Measurements from ENCODE around the gene MYO5B. TPM values are rescaled to one million over a fixed set of nuclear protein-coding genes. Genes with fewer than 3 reads are reported as not detected.

MYO5B gene
- total and polyA plus RNA-seq, 7 experiments from 2014 or later = 0.02 to 0.04 TPM; not detected in 5

GRCh38 chr18:50119296-50119695 is 75.7 kb downstream of the MYO5B start:
- Mint-ChIP-seq H3K36me3 (no peaks in the 10 kb centered on the region), H3K9me3 (no peaks in the 10 kb centered on the region), H3K27ac (no peak overlapping the region), H3K4me1 (no peaks in the 10 kb centered on the region), H3K4me3 (no peak overlapping the region), H3K27me3 (peaks cover 11 to 50% (median 16%) of the 10 kb centered on the region in 5 donors)
- POLR2A ChIA-PET = no interaction called here
- Histone ChIP-seq H3K36me3 (ENCODE audit: control insufficient read depth in 2 of 3, insufficient read depth in 3 of 3, low read length in 3 of 3) (no peaks in the 10 kb centered on the region), H3K9me3 (ENCODE audit: control insufficient read depth in 2 of 3, low read length in 3 of 3) (no peaks in the 10 kb centered on the region), H3K27me3 (ENCODE audit: control insufficient read depth in 2 of 2, insufficient read depth in 2 of 2, low read length in 2 of 2) (no peaks in the 10 kb centered on the region), H3K4me1 (ENCODE audit: control insufficient read depth in 2 of 2, insufficient read depth in 2 of 2, low read length in 2 of 2) (no peaks in the 10 kb centered on the region), H3K4me3 (ENCODE audit: low read length) (no peak overlapping the region), H3K27ac (ENCODE audit: low read depth, low read length) (no peak overlapping the region)
- ATAC-seq (no peak), DNase-seq (no peak)
- CTCF ChIA-PET = no interaction called here
- intact Hi-C loops (cut with micrococcal nuclease) = no loop called here

- ChIA-PET POLR2A (no interaction called here), CTCF (no interaction called here)
- H3K9me3 ChIP-seq (ENCODE audit: control insufficient read depth in 2 of 3, low read length in 3 of 3) = no peaks in the 10 kb centered on the region
- H3K27me3 ChIP-seq (ENCODE audit: control insufficient read depth in 2 of 2, insufficient read depth in 2 of 2, low read length in 2 of 2) = no peaks in the 10 kb centered on the region
- H3K4me3 Mint-ChIP-seq = no peak overlapping the region
- no peaks in the 10 kb centered on the region for H3K36me3 Mint-ChIP-seq
- ATAC-seq (no peak), DNase-seq (no peak)
- intact Hi-C loops (cut with micrococcal nuclease) = no loop called here
- H3K27ac ChIP-seq (ENCODE audit: low read depth, low read length) = no peak overlapping the region
- H3K27ac Mint-ChIP-seq = no peak overlapping the region
- no peaks in the 10 kb centered on the region for H3K4me1 Mint-ChIP-seq
- H3K4me3 ChIP-seq (ENCODE audit: low read length) = no peak overlapping the region
- no peaks in the 10 kb centered on the region for H3K4me1 ChIP-seq (ENCODE audit: control insufficient read depth in 2 of 2, insufficient read depth in 2 of 2, low read length in 2 of 2)
- H3K27me3 Mint-ChIP-seq = peaks cover 16 to 41% (median 20%) of the 10 kb centered on the region in 5 donors
- H3K9me3 Mint-ChIP-seq = no peaks in the 10 kb centered on the region
- no peaks in the 10 kb centered on the region for H3K36me3 ChIP-seq (ENCODE audit: control insufficient read depth in 2 of 3, insufficient read depth in 3 of 3, low read length in 3 of 3)
Measured at GRCh38 chr18:50117863-50118262, 77.1 kb downstream of the MYO5B start.

GRCh38 chr18:50115095-50115494 is 79.9 kb downstream of the MYO5B start:
- Mint-ChIP-seq H3K36me3 (no peaks in the 10 kb centered on the region), H3K4me1 (no peaks in the 10 kb centered on the region), H3K4me3 (no peak overlapping the region), H3K27ac (no peak overlapping the region), H3K9me3 (no peaks in the 10 kb centered on the region), H3K27me3 (peaks cover 17 to 45% (median 29%) of the 10 kb centered on the region in 5 donors)
- Histone ChIP-seq H3K27ac (ENCODE audit: low read depth, low read length) (no peak overlapping the region), H3K36me3 (ENCODE audit: control insufficient read depth in 2 of 3, insufficient read depth in 3 of 3, low read length in 3 of 3) (no peaks in the 10 kb centered on the region), H3K4me3 (ENCODE audit: low read length) (no peak overlapping the region), H3K27me3 (ENCODE audit: control insufficient read depth in 2 of 2, insufficient read depth in 2 of 2, low read length in 2 of 2) (no peaks in the 10 kb centered on the region), H3K9me3 (ENCODE audit: control insufficient read depth in 2 of 3, low read length in 3 of 3) (no peaks in the 10 kb centered on the region), H3K4me1 (ENCODE audit: control insufficient read depth in 2 of 2, insufficient read depth in 2 of 2, low read length in 2 of 2) (no peaks in the 10 kb centered on the region)
- intact Hi-C loops (cut with micrococcal nuclease) = no loop called here
- ATAC-seq = no peak
- ChIA-PET POLR2A (no interaction called here), CTCF (interaction anchor here (0.6 kb wide), 1 partner anchor 247 kb away, joined by 3 read pairs; no protein-coding TSS in a partner anchor)
- no peak for DNase-seq

GRCh38 chr18:50114448-50114847 is 80.5 kb downstream of the MYO5B start:
- Mint-ChIP-seq H3K4me1 (peaks cover 0 to 3% (median 0%) of the 10 kb centered on the region in 7 donors), H3K27me3 (peaks cover 17 to 45% (median 32%) of the 10 kb centered on the region in 5 donors), H3K27ac (no peak overlapping the region), H3K36me3 (no peaks in the 10 kb centered on the region), H3K4me3 (no peak overlapping the region), H3K9me3 (no peaks in the 10 kb centered on the region)
- H3K27ac ChIP-seq (ENCODE audit: low read depth, low read length) = no peak overlapping the region
- no peak for DNase-seq
- H3K36me3 ChIP-seq (ENCODE audit: control insufficient read depth in 2 of 3, insufficient read depth in 3 of 3, low read length in 3 of 3) = no peaks in the 10 kb centered on the region
- H3K9me3 ChIP-seq (ENCODE audit: control insufficient read depth in 2 of 3, low read length in 3 of 3) = no peaks in the 10 kb centered on the region
- H3K4me3 ChIP-seq (ENCODE audit: low read length) = no peak overlapping the region
- no peaks in the 10 kb centered on the region for H3K4me1 ChIP-seq (ENCODE audit: control insufficient read depth in 2 of 2, insufficient read depth in 2 of 2, low read length in 2 of 2)
- ChIA-PET POLR2A (no interaction called here), CTCF (interaction anchor here (0.9 kb wide), 1 partner anchor 243 kb away, joined by 3 read pairs; no protein-coding TSS in a partner anchor)
- ATAC-seq = no peak
- intact Hi-C loops (cut with micrococcal nuclease) = loop anchor here in 1 of 2 donors (5.0 kb wide), 1 partner anchor 243 kb away; no protein-coding TSS in a partner anchor
- no peaks in the 10 kb centered on the region for H3K27me3 ChIP-seq (ENCODE audit: control insufficient read depth in 2 of 2, insufficient read depth in 2 of 2, low read length in 2 of 2)

GRCh38 chr18:50113726-50114125 is 81.2 kb downstream of the MYO5B start:
- no peak overlapping the region for H3K4me3 ChIP-seq (ENCODE audit: low read length)
- peaks cover 0 to 3% (median 0%) of the 10 kb centered on the region in 7 donors for H3K4me1 Mint-ChIP-seq
- no peaks in the 10 kb centered on the region for H3K9me3 Mint-ChIP-seq
- H3K9me3 ChIP-seq (ENCODE audit: control insufficient read depth in 2 of 3, low read length in 3 of 3) = no peaks in the 10 kb centered on the region
- no peak overlapping the region for H3K4me3 Mint-ChIP-seq
- H3K27ac Mint-ChIP-seq = no peak overlapping the region
- no peaks in the 10 kb centered on the region for H3K27me3 ChIP-seq (ENCODE audit: control insufficient read depth in 2 of 2, insufficient read depth in 2 of 2, low read length in 2 of 2)
- no peaks in the 10 kb centered on the region for H3K36me3 ChIP-seq (ENCODE audit: control insufficient read depth in 2 of 3, insufficient read depth in 3 of 3, low read length in 3 of 3)
- POLR2A ChIA-PET = no interaction called here
- CTCF ChIA-PET = interaction anchor here (0.9 kb wide), 1 partner anchor 243 kb away, joined by 3 read pairs; no protein-coding TSS in a partner anchor
- no peaks in the 10 kb centered on the region for H3K36me3 Mint-ChIP-seq
- intact Hi-C loops (cut with micrococcal nuclease) = loop anchor here in 1 of 2 donors (5.0 kb wide), 1 partner anchor 244 kb away; no protein-coding TSS in a partner anchor
- ATAC-seq = no peak
- H3K4me1 ChIP-seq (ENCODE audit: control insufficient read depth in 2 of 2, insufficient read depth in 2 of 2, low read length in 2 of 2) = no peaks in the 10 kb centered on the region
- H3K27me3 Mint-ChIP-seq = peaks cover 16 to 39% (median 26%) of the 10 kb centered on the region in 5 donors
- H3K27ac ChIP-seq (ENCODE audit: low read depth, low read length) = no peak overlapping the region
- no peak for DNase-seq

GRCh38 chr18:50111398-50111797 is 83.5 kb downstream of the MYO5B start:
- intact Hi-C loops (cut with micrococcal nuclease) = loop anchor here in 1 of 2 donors (5.0 kb wide), 1 partner anchor 246 kb away; no protein-coding TSS in a partner anchor

GRCh38 chr18:50107468-50107977 is 87.4 kb downstream of the MYO5B start:
- ChIA-PET CTCF (no interaction called here), POLR2A (no interaction called here)
- H3K4me1 ChIP-seq (ENCODE audit: control insufficient read depth in 2 of 2, insufficient read depth in 2 of 2, low read length in 2 of 2) = no peaks in the 10 kb centered on the region
- Mint-ChIP-seq H3K4me3 (no peak overlapping the region), H3K27ac (no peak overlapping the region), H3K9me3 (no peaks in the 10 kb centered on the region), H3K4me1 (peaks cover 0 to 3% (median 0%) of the 10 kb centered on the region in 7 donors), H3K27me3 (peaks cover 4 to 26% (median 21%) of the 10 kb centered on the region in 5 donors), H3K36me3 (no peaks in the 10 kb centered on the region)
- DNase-seq (no peak), ATAC-seq (no peak)
- intact Hi-C loops (cut with micrococcal nuclease) = no loop called here
- H3K27me3 ChIP-seq (ENCODE audit: control insufficient read depth in 2 of 2, insufficient read depth in 2 of 2, low read length in 2 of 2) = no peaks in the 10 kb centered on the region
- H3K27ac ChIP-seq (ENCODE audit: low read depth, low read length) = no peak overlapping the region
- H3K9me3 ChIP-seq (ENCODE audit: control insufficient read depth in 2 of 3, low read length in 3 of 3) = no peaks in the 10 kb centered on the region
- no peak overlapping the region for H3K4me3 ChIP-seq (ENCODE audit: low read length)
- H3K36me3 ChIP-seq (ENCODE audit: control insufficient read depth in 2 of 3, insufficient read depth in 3 of 3, low read length in 3 of 3) = no peaks in the 10 kb centered on the region

More at GRCh38 chr18:50111398-50111797, 83.5 kb downstream of the MYO5B start:
- H3K27me3 Mint-ChIP-seq = peaks cover 16 to 37% (median 26%) of the 10 kb centered on the region in 5 donors
- ATAC-seq (no peak), DNase-seq (no peak)
- no peaks in the 10 kb centered on the region for H3K9me3 Mint-ChIP-seq
- Histone ChIP-seq H3K27ac (ENCODE audit: low read depth, low read length) (no peak overlapping the region), H3K27me3 (ENCODE audit: control insufficient read depth in 2 of 2, insufficient read depth in 2 of 2, low read length in 2 of 2) (no peaks in the 10 kb centered on the region), H3K36me3 (ENCODE audit: control insufficient read depth in 2 of 3, insufficient read depth in 3 of 3, low read length in 3 of 3) (no peaks in the 10 kb centered on the region), H3K9me3 (ENCODE audit: control insufficient read depth in 2 of 3, low read length in 3 of 3) (no peaks in the 10 kb centered on the region), H3K4me3 (ENCODE audit: low read length) (no peak overlapping the region), H3K4me1 (ENCODE audit: control insufficient read depth in 2 of 2, insufficient read depth in 2 of 2, low read length in 2 of 2) (no peaks in the 10 kb centered on the region)
- H3K4me3 Mint-ChIP-seq = no peak overlapping the region
- CTCF ChIA-PET = no interaction called here
- no peaks in the 10 kb centered on the region for H3K36me3 Mint-ChIP-seq
- H3K4me1 Mint-ChIP-seq = peaks cover 0 to 3% (median 0%) of the 10 kb centered on the region in 7 donors
- POLR2A ChIA-PET = no interaction called here
- no peak overlapping the region for H3K27ac Mint-ChIP-seq

All from naive thymus-derived CD4-positive, alpha-beta T cell (primary cell).